OCI-LY3 (cell line): Measurements from ENCODE around the gene COQ2.

ENCODE experiments used
- EZH2phosphoT487 ChIP-seq: fragments of 200-600 bp; shearing (Covaris generic); IDR thresholded peaks from 2 replicates; pipeline ENCODE4 v1.6.1; 2018; ENCODE audit warnings: antibody characterized with exemption, mixed run types, low read depth
- TF ChIP-seq, protein P1 (sequence below): fragments of 200-600, 300-600 bp; sonication (generic); IDR thresholded peaks from 2 replicates; pipeline ENCODE4 v1.5.1; 2014; ENCODE audit warnings: antibody characterized with exemption, low read length, low read depth

DNA sequence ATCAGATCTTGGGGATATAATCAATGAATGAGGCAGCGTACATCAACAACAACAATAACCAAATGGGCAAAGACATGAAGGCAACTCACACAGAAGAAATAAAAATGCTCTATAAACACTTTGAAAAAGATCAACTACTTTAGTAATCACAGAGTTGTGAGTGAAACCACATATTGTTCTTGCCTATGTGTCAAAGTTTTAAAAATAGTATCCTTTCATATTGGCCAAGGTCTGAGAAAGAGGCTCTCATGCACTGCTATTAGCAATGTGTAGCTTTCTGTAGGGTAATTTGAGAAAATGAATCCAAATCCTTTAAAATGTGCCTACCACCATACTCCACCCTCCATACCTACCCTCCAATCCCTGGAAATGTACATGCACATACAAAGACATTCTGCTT is 25.0 kb downstream of the COQ2 start:
- no peak for TF ChIP-seq EZH2phosphoT487
- TF ChIP-seq, protein P1, sequence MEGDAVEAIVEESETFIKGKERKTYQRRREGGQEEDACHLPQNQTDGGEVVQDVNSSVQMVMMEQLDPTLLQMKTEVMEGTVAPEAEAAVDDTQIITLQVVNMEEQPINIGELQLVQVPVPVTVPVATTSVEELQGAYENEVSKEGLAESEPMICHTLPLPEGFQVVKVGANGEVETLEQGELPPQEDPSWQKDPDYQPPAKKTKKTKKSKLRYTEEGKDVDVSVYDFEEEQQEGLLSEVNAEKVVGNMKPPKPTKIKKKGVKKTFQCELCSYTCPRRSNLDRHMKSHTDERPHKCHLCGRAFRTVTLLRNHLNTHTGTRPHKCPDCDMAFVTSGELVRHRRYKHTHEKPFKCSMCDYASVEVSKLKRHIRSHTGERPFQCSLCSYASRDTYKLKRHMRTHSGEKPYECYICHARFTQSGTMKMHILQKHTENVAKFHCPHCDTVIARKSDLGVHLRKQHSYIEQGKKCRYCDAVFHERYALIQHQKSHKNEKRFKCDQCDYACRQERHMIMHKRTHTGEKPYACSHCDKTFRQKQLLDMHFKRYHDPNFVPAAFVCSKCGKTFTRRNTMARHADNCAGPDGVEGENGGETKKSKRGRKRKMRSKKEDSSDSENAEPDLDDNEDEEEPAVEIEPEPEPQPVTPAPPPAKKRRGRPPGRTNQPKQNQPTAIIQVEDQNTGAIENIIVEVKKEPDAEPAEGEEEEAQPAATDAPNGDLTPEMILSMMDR, result no peak
